H1 (cell line): ENCODE results near the gene RFX1. TPM values are rescaled to one million over a fixed set of nuclear protein-coding genes. Genes with fewer than 3 reads are reported as not detected.

Experiments
- CTCF ChIA-PET: fragments of 300-600 bp; sonication (Branson Sonifier 250); formaldehyde crosslinking; loops from one replicate; lab custom pipeline; 2021; ENCODE audit not compliant: partially characterized antibody; lab: Charles Lee
- POLR2A ChIA-PET: fragments of 300-600 bp; sonication (Branson Sonifier 250); formaldehyde crosslinking; loops from one replicate; lab custom pipeline; 2021; ENCODE audit warnings: inconsistent platforms; ENCODE audit not compliant: partially characterized antibody; lab: Charles Lee
- DNase-seq, 2 experiments: peaks; one replicate each; pipeline versions ENCODE4 v3.0.0 to v3.0.0-alpha.2; 2010 to 2022; ENCODE audit warnings: low spot score in 2 of 2, low read depth in 1 of 2, mixed read lengths in 1 of 2
- FAIRE-seq: peaks from 2 replicates; lab custom pipeline; 2011; peaks lifted over from hg19 to GRCh38; lab: Jason Lieb, UNC
- H2AFZ ChIP-seq: 2 replicates; pipeline ENCODE4 v1.8.1; 2012; ENCODE audit warnings: low read length, inconsistent platforms
- H2AK5ac ChIP-seq: 2 replicates; pipeline ENCODE4 v1.6.1; 2013; ENCODE audit warnings: low read depth, low read length
- H2BK120ac ChIP-seq: replicated peaks from 2 replicates; pipeline ENCODE3; 2013; ENCODE audit warnings: low read depth, low read length, inconsistent platforms
- H2BK12ac ChIP-seq: 2 replicates; pipeline ENCODE4 v1.6.1; 2013; ENCODE audit warnings: low read depth, low read length
- H2BK15ac ChIP-seq: 2 replicates; pipeline ENCODE4 v1.6.1; 2013; ENCODE audit warnings: low read length
- H2BK20ac ChIP-seq: 2 replicates; pipeline ENCODE4 v1.6.1; 2013; ENCODE audit warnings: low read length
- H2BK5ac ChIP-seq: 2 replicates; pipeline ENCODE4 v1.6.1; 2013; ENCODE audit warnings: low read depth, low read length
- H3K14ac ChIP-seq: 2 replicates; pipeline ENCODE4 v1.6.1; 2013; ENCODE audit warnings: inconsistent platforms; ENCODE audit not compliant: insufficient read length
- H3K18ac ChIP-seq: 2 replicates; pipeline ENCODE4 v1.6.1; 2013; ENCODE audit warnings: low read length; ENCODE audit errors: extremely low read depth
- H3K23ac ChIP-seq: 2 replicates; pipeline ENCODE4 v1.6.1; 2013; ENCODE audit warnings: inconsistent platforms; ENCODE audit not compliant: insufficient read length
- H3K23me2 ChIP-seq: 2 replicates; pipeline ENCODE4 v1.6.1; 2013; ENCODE audit warnings: low read depth, low read length
- H3K27ac ChIP-seq: 2 replicates; pipeline ENCODE4 v1.6.1; 2011; ENCODE audit warnings: low read depth, low read length, inconsistent platforms
- H3K27me3 ChIP-seq, 4 experiments: replicated peaks in 1 of 4; 1 replicate in 1 of 4; 2 replicates in 3 of 4; pipeline versions ENCODE4 v1.6.1 to v1.8.1; 2011 to 2013; ENCODE audit warnings: low read length in 3 of 4, mild to moderate bottlenecking in 3 of 4, inconsistent platforms in 2 of 4, mixed read lengths in 2 of 4, moderate library complexity in 1 of 4; ENCODE audit not compliant: control insufficient read depth in 3 of 4, insufficient read depth in 3 of 4; ENCODE audit errors: extremely low read depth in 1 of 4
- H3K36me3 ChIP-seq, 4 experiments: 2 replicates each; pipeline versions ENCODE4 v1.6.1 to v1.8.1; 2011 to 2013; ENCODE audit warnings: mild to moderate bottlenecking in 4 of 4, low read length in 3 of 4, moderate library complexity in 2 of 4, control low read depth in 1 of 4, inconsistent platforms in 1 of 4; ENCODE audit not compliant: insufficient read depth in 4 of 4, control insufficient read depth in 2 of 4
- H3K4ac ChIP-seq: replicated peaks from 2 replicates; pipeline ENCODE3; 2013; ENCODE audit warnings: low read length, low read depth, mixed read lengths, inconsistent platforms; ENCODE audit not compliant: insufficient read length
- H3K4me1 ChIP-seq, 4 experiments: replicated peaks in 1 of 4; 1 replicate in 1 of 4; 2 replicates in 3 of 4; pipeline versions ENCODE4 v1.6.1 to v1.8.1; 2011 to 2013; ENCODE audit warnings: low read length in 3 of 4, inconsistent platforms in 2 of 4, mixed read lengths in 1 of 4; ENCODE audit not compliant: insufficient read depth in 4 of 4, control insufficient read depth in 3 of 4
- H3K4me2 ChIP-seq, 2 experiments: 2 replicates each; pipeline versions ENCODE4 v1.6.1 to v1.8.1; 2011 to 2013; ENCODE audit warnings: low read depth in 2 of 2, low read length in 2 of 2, control low read depth in 1 of 2, inconsistent platforms in 1 of 2, mild to moderate bottlenecking in 1 of 2; ENCODE audit not compliant: insufficient read depth in 1 of 2
- H3K4me3 ChIP-seq, 4 experiments: fragments of 200-600, 300-600 bp in 1 of 4; sonication (generic), shearing (Covaris generic), sonication (Bioruptor Twin) in 1 of 4; 2 replicates each; pipeline versions ENCODE4 v1.5.1 to v1.8.1; 2011 to 2016; ENCODE audit warnings: low read length in 4 of 4, low read depth in 3 of 4, control low read depth in 2 of 4, inconsistent platforms in 2 of 4, mild to moderate bottlenecking in 2 of 4, mixed read lengths in 1 of 4, moderate library complexity in 1 of 4; ENCODE audit not compliant: insufficient read depth in 2 of 4; ENCODE audit errors: extremely low read depth in 1 of 4
- H3K56ac ChIP-seq: replicated peaks from 2 replicates; pipeline ENCODE3; 2013; ENCODE audit warnings: low read depth, mild to moderate bottlenecking, mixed read lengths, low read length, inconsistent platforms; ENCODE audit not compliant: insufficient read length
- H3K79me1 ChIP-seq: 2 replicates; pipeline ENCODE4 v1.6.1; 2013; ENCODE audit warnings: low read depth, low read length, control low read depth
- H3K79me2 ChIP-seq, 2 experiments: 2 replicates each; pipeline versions ENCODE4 v1.6.1 to v1.8.1; 2012 to 2013; ENCODE audit warnings: low read length in 2 of 2, mild to moderate bottlenecking in 2 of 2, inconsistent platforms in 1 of 2; ENCODE audit not compliant: insufficient read depth in 2 of 2, control insufficient read depth in 1 of 2
- H3K9ac ChIP-seq, 4 experiments: replicated peaks in 1 of 4; 1 replicate in 1 of 4; 2 replicates in 3 of 4; pipeline versions ENCODE4 v1.6.1 to v1.8.1; 2011 to 2013; ENCODE audit warnings: low read depth in 3 of 4, low read length in 3 of 4, control low read depth in 2 of 4, mild to moderate bottlenecking in 2 of 4, moderate library complexity in 2 of 4, inconsistent platforms in 1 of 4; ENCODE audit errors: extremely low read depth in 1 of 4
- H3K9me3 ChIP-seq, 2 experiments: 2 replicates each; pipeline versions ENCODE4 v1.6.1 to v1.8.1; 2012 to 2013; ENCODE audit warnings: mild to moderate bottlenecking in 2 of 2, moderate library complexity in 2 of 2, control low read depth in 1 of 2, inconsistent platforms in 1 of 2, low read depth in 1 of 2, low read length in 1 of 2, mixed read lengths in 1 of 2; ENCODE audit not compliant: insufficient read depth in 2 of 2
- H4K20me1 ChIP-seq, 2 experiments: replicated peaks in 1 of 2; 2 replicates each; pipeline versions ENCODE3 to v1.8.1; 2011 to 2013; ENCODE audit warnings: inconsistent platforms in 2 of 2, low read length in 2 of 2, mild to moderate bottlenecking in 1 of 2; ENCODE audit not compliant: insufficient read depth in 2 of 2, control insufficient read depth in 1 of 2
- H4K5ac ChIP-seq: 2 replicates; pipeline ENCODE4 v1.6.1; 2013; ENCODE audit warnings: low read length, low read depth, mixed read lengths, inconsistent platforms; ENCODE audit not compliant: insufficient read length
- H4K8ac ChIP-seq: 2 replicates; pipeline ENCODE4 v1.8.0; 2013; ENCODE audit warnings: mild to moderate bottlenecking, moderate library complexity, low read length, inconsistent platforms; ENCODE audit not compliant: insufficient read depth; ENCODE audit errors: extremely low read depth
- H4K91ac ChIP-seq: replicated peaks from 2 replicates; pipeline ENCODE3; 2013; ENCODE audit warnings: low read length, mixed read lengths, inconsistent platforms; ENCODE audit not compliant: insufficient read length
- CBX8 ChIP-seq: fragments of 300-800, 300-1000 bp; sonication (generic); IDR thresholded peaks from 2 replicates; pipeline ENCODE4 v1.7.1; 2016; ENCODE audit warnings: low read depth, low read length, borderline replicate concordance
- KDM5A ChIP-seq: fragments of 200-600 bp; IDR thresholded peaks from 2 replicates; pipeline ENCODE4 v1.7.1; 2012; ENCODE audit warnings: mild to moderate bottlenecking, low read length, inconsistent platforms, mixed read lengths
- ZNF274 ChIP-seq: IDR thresholded peaks from 2 replicates; pipeline ENCODE4 v1.7.0; 2012; ENCODE audit warnings: low read length, borderline replicate concordance; ENCODE audit errors: extremely low read depth
- WGBS, 2 experiments: shearing (Covaris generic) in 1 of 2; methylation state at CpG; one replicate each; pipeline versions ENCODE4 v1.1.6 to v1.1.7; 2013 to 2015; ENCODE audit warnings: low lambda C conversion rate in 2 of 2, mixed read lengths in 2 of 2, inconsistent platforms in 1 of 2, low coverage in 1 of 2, missing lambda C conversion rate in 1 of 2; ENCODE audit not compliant: insufficient replicate concordance in 2 of 2, insufficient coverage in 1 of 2, insufficient read length in 1 of 2; ENCODE audit errors: extremely low coverage in 1 of 2, missing lambda C conversion rate in 1 of 2; 5-methylcytosine and 5-hydroxymethylcytosine counted together
- polyA plus RNA-seq, 7 experiments: library from polyadenylated mRNA; depleted of rRNA in 3 of 7; stranded (reverse) in 5 of 7; unstranded in 2 of 7; fragments of >200 nt in 5 of 7; fragments of 200-250 nt in 2 of 7; gene quantifications; 1 replicate in 5 of 7; 2 replicates in 1 of 7; 4 replicates in 1 of 7; pipeline versions ENCODE4 v1.2.1 to v1.2.3, GENCODE V29; 2011 to 2013; ENCODE audit warnings: missing spikeins in 2 of 7, mixed read lengths in 2 of 7
- total RNA-seq: library from RNA; stranded (reverse); fragmentation: NEBNext Ultra II Directional; extraction: Animal tissue kit (Norgen Biotek cat#: 25700); gene quantifications from 2 replicates; pipeline ENCODE4 v1.2.1, GENCODE V29; 2021

The RFX1 gene
- total and polyA plus RNA-seq, 2 of the 8 experiments (the other 6 are each of a cell fraction or from before 2014, with no cell fraction given), result 4.9 to 17.0 TPM

DNA sequence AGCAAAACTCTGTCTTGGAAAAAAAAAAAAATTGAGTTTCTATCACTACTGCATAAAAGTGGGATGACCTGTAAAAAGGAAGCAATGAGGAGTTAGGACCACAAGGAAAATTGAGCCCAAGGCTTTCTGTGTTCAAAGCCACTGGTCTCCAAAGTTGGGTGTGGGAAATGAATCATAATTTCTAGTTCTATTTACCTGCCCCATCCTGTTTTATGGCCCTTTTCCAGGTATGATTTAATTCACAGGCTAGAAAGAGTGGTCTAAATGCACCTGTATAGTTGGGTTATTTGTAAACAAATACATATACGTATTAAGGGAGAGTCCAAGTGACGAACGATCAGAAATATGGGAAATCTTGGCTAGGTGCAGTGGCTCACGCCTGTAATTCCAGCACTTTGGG, 59.7 kb downstream of the RFX1 start:
- TF ChIP-seq ZNF274 (no peak), KDM5A (no peak), CBX8 (no peak)
- no peak for FAIRE-seq

More for the DNA sequence above, 59.7 kb downstream of the RFX1 start:
- Histone ChIP-seq H3K9me3 (no peaks in the 10 kb centered on the region), H3K14ac (no peak overlapping the region), H3K23me2 (no peaks in the 10 kb centered on the region), H3K79me2 (no peaks in the 10 kb centered on the region), H3K36me3 (no peaks in the 10 kb centered on the region), H3K27me3 (no peaks in the 10 kb centered on the region), H2AK5ac (no peak overlapping the region), H4K8ac (no peak overlapping the region), H4K91ac (no peak overlapping the region), H3K4me2 (no peak overlapping the region), H3K18ac (no peak overlapping the region), H4K20me1 (no peaks in the 10 kb centered on the region), H3K4me3 (no peak overlapping the region), H3K23ac (no peak overlapping the region), H3K4me1 (no peaks in the 10 kb centered on the region), H3K4ac (no peak overlapping the region), H3K27ac (no peak overlapping the region), H4K5ac (no peak overlapping the region), H2BK120ac (no peak overlapping the region), H2BK12ac (no peak overlapping the region), H3K79me1 (no peaks in the 10 kb centered on the region), H2BK15ac (no peak overlapping the region), H2BK5ac (no peak overlapping the region), H2BK20ac (no peak overlapping the region), H3K9ac (no peak overlapping the region), H3K56ac (no peak overlapping the region), H2AFZ (no peak overlapping the region)
- CTCF ChIA-PET, result interaction anchor here (0.8 to 2.3 kb wide), 2 partner anchors 11 to 12 kb away, joined by 3 to 9 read pairs; no protein-coding TSS in a partner anchor
- WGBS, 2 experiments, result 95% methylated on average over 4 of the region's 4 CpGs; no CpG with 5 or more reads in 1 of the 2 experiments
- no peak for DNase-seq
- POLR2A ChIA-PET, result no interaction called here
